ENCODE measurements around the gene EFCAB6.

The EFCAB6 gene

DNA sequence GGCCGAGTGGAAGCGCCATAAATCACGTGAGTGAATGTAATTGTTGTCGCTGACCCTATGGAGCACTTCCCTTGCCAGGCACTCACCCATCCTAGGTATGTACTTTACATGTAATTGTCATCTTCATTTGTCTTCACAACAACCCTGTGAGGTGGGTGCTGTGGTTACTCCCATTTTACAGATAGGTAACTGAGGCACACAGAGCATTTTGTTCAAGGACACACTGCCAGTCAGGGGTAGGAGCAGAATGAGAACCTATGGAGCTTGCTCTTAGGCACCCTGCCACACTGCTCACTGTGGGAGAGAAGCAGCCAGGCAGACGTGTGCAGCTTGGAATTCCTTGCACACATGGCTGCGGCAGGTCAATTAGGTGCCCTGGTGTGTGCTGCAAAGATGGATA lies 785 bp upstream of the EFCAB6 start:
- DNase-seq, result no peak

DNA sequence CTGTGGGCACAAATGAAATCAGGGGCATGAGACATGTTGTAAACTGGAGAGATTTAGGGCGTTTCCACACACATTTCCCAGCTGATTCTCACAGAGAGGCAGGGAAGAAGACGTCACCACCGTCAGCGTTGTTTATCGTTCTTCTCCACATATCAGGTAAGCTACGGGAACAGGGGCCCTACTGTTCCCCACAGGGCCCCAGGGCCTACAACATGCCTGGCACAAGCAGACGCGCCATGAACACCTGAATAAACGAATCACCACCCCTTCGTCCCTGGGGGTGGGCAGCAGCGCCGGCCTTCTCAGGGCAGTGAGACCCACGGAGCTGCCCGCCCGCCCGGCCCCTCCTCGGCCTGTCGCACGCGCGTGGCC lies 342 bp downstream of the EFCAB6 start:
- no peak for DNase-seq

DNA sequence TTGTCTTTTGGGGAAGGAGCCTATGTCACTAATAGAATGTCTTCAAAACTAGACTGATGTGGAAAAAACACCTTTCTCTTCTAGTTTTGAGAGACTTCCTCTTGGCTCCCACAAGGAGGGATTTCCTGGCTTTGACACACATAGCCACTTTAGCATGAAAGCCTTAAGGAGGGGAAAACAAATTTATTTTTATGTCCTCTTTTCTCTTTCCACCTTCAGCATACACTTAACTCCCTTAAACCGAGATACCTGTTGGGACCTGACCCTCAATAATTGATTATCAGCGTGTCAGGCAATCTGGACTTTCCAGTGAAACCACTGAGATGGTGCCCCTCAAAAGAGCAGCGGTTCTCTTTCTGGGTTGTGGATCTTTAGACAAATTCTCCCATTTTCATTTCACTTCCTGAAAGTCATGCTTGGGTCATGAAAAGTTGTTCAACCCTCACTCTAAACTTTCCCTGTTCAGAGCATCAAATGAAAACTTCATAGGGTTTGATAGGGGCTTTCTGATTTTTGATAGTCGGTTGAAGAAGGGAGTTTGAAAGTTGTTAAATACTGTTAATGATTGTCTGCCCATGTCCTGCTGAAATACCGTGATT lies 9.1 kb downstream of the EFCAB6 start:
- DNase-seq, result no peak

- no peak for DNase-seq
Observed at GRCh38 chr22:43800970-43801369, 11.1 kb downstream of the EFCAB6 start.

DNA sequence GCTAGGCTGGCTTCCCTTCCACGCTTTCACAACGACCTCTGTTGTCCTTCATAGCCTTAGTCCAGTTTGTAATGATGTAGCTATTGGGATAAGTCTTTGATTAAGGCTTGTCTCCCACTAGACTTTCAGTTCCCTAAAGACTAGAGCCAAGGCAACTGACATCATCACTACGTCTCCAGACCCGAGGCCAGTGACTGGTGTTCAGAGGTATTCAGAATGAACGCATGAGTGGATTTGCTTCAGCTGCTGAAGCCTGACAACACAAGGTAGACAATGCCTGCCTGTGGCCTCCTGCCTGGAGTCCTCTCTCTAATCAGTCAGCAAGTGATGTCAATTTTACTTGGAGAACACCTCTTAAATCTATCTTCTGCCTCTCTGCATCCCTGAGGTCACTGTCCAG lies 13.6 kb downstream of the EFCAB6 start:
- DNase-seq, result no peak

- peak; percentile 60 for DNase-seq
Observed at GRCh38 chr22:43796567-43796966, 15.5 kb downstream of the EFCAB6 start.

- DNase-seq, result no peak
Observed at GRCh38 chr22:43795320-43795719, 16.8 kb downstream of the EFCAB6 start.

DNA sequence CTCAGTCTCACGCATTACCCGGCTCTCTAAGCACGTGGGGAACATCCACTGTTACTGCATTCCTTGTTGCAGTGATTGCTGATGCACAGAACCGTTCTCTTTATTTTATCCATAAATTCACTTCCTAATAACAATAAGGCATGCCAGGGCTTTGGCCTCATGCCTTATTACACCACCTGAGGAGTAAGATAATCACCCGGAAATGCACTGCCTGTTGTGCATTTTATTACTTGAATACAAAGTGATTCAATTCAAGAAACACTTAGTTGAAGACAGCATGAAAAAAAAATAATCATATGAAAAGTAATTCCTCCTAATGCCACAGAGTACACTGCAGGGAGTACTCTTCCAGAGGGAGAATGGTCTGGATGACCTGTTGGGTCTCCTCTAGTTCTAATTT lies 19.2 kb downstream of the EFCAB6 start:
- no peak for DNase-seq

DNA sequence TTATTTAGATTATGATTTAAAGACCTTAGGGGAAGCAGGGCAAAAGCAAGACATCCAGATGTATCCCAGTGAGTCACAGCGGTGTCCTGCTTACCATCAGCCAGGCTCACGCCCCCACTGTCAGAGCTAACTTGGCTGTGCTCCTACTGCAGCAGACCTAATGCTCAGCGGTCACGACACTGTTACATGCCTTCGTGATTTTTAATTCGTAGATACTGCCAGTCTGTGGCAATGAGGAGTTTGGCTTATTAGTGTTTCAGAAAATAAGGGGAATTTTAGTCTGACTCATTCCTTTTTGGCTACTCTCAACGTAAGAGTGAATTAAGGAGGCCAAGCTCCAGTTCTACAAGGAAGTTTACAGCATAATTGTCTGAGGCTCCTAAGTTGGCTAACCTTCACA lies 22.7 kb downstream of the EFCAB6 start:
- no peak for DNase-seq

DNA sequence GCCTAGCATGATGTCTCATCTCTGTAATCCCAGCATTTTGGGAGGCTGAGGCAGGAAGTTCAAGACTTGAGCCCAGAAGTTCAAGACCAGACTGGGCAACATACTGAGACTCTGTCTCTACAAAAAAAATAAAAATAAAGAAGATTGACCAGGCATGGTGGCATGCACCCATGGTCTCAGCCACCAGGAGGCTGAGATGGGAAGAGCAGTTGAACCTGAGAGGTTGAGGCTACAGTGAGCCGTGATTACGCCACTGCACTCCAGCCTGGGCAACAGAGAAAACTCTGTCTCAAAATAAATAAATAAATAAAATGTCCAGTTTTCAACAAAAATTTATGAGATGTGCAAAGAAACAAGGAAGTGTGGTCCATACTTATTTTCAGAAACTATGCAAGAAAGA lies 28.3 kb downstream of the EFCAB6 start:
- no peak for DNase-seq

DNA sequence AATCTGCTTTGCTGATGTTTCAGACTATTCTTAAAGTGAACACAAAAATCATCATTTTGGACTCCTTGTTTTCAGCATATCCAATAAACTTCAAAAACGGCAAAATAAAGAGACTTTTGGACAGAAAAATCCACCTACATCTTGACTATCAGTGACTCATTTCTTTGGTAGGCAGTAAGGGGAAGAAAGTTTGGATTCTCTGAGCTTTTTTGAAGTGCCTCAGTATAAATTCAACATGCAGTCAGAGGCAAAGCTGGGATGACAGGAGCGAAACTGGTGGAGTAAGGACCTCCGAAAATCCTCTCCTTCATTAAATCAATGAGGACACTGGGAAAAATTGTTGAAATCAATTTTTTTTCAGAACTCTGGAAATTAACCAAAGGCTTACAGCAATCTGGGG lies 29.7 kb downstream of the EFCAB6 start:
- DNase-seq, result no peak

DNA sequence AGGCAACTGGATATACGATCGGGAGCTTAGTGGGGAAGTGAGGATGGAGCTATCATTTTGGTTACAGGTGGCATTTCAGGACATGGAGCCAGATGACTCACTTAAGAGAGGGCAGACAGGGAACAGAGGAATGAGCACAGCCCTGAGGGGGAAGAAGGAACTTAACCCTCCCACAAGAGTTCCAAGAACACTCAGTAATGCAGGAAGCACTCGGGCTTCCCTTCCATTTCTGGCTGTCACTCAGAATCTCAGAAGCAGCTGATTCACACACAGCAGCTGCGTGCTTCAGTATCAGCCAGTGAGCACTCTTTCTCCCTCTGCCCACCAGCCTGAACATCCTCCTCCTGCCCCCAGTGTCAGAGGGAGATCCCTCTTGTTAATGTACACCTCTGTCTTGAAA lies 34.8 kb downstream of the EFCAB6 start:
- no peak for DNase-seq

DNA sequence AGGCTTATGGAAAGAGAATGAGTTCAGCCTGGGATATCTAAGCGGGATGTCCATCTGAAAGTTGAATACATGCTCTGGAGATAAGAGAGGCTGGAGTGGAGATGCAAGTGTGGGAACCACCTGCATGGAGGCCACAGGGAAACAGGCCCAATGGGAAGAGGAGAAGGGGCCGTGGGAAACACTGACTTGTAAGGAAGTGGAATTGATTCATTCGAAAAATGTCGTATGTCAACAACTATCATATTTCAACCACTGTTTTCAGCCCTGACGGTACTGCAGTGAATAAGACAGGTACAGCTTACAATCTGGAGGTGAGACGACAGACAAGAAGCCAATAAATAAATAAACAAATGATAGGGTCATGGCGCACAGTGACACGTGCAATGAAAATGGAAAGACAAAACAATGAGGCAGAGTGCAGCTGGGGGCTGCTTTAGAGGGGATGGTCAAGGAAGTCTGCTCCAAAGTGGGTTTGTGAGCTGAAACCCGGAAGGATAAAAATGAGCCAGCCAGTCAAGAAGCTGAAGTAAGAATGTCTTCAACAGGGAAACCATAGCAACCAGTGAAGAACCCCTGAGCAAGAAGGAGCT lies 35.9 kb downstream of the EFCAB6 start:
- peak; percentile 3 for DNase-seq

- no peak for DNase-seq
Observed at GRCh38 chr22:43774318-43774915, 37.7 kb downstream of the EFCAB6 start.

DNA sequence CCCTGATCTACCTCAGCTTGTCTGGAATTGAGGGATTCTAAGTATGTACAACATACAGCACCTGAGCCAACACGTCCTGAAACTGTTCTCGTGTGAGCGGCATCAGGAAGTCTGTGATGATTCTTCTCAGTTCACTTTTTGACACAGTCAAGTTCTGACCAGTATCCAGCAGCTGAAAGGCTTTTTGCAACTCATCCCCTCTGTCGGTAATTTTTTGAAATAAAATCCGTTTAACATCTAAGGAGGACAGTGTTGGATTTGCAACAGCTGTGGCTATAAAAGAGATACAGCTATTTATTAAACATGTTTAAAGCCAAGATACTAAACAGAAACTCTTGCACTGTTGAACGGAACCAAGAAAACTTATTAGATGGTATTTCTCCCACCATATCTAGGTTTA lies 39.3 kb downstream of the EFCAB6 start:
- no peak for DNase-seq

DNA sequence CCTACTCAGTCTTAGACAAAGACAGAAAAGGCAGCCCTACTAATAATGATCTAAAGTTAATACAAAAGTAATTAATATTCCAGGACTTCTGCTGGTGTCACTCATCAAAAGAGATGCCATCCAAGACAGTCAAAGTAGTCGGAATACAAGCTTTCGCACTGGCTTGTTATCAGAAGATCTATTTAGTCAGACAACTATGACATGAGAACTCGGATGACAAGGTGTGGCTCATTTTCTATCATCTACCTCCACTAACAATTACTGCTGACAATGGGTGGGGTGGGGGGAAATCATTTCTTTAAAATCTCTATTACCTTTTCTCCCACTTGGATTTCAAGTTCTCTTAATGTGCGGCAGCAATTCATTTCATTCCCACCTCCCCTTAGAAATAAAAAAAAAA lies 56.7 kb downstream of the EFCAB6 start:
- no peak for DNase-seq

DNA sequence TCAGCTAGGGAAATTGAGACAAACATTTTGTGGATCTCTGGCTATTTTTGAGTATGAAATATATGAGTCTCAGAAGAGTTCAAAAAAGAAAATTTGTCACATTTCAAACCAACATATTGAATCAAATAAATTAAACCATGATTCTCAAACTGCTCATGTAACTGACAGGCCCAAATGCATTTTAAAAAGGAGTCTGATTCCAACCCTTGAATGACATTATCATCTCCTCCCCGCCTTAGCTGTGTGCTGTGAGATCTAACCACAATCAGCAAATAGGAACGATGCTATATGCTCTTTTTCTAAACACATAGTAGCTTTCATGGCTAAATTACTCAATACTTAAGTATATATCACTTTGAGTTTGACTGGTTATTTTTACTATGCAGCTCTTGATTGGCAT lies 57.1 kb downstream of the EFCAB6 start:
- DNase-seq, result no peak

DNA sequence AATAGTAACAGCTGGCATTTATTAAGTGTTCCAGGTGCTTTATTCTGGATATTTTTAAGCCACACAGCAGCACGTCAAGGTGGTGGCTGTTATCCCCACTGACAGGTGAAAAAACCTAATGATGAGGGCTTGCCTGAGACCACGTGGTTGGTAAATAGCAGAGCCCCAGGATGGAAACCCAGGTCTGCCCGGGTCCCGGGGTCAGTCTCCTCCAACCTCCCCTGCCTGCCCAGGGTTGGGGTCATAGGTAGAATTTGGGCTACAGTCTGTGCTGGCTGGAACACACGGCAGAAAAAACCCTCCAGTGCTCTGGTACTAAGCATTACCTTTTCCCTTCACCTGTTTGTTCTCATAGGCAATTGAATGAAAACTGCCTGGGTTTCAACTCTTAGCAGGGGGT lies 57.9 kb downstream of the EFCAB6 start:
- DNase-seq, result no peak

DNA sequence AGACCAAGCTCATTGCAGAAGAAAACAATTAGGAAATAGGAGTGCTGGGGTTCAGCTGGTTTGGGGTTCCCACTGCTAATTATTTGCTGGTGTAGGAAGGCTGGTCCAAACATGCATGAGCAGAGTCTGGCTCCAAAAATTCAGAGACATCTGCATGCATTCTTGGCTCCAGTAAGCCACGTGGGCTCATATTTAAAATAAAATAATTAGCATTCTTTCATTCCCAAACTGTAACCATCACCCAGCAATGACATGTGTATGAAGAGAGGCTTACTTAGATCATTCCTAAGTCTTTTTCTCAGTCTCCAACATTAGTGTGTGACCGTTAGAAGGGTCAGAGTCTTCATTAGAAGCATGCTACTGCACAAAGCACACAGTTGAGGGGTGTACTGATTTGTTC lies 58.4 kb downstream of the EFCAB6 start:
- no peak for DNase-seq

GRCh38 chr22:43750751-43751150 lies 61.4 kb downstream of the EFCAB6 start:
- DNase-seq, result no peak

DNA sequence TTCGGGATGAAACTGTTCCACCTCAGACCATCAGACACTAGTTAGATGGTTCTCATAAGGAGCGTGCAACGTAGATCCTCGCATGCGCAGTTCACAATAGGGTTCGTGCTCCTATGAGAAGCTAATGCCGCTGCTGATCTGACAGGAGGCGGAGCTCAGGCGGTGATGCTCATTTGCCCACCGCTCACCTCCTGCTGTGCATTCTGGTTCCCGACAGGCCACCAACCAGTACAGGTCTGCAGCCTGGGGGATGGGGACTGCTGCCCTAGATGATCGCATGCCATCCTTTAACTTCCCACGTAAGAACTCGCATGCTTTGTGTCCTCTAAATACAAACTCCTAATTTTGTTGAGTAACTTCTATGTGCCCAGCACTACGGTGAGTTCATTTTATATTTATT lies 62.6 kb downstream of the EFCAB6 start:
- DNase-seq, result no peak

DNA sequence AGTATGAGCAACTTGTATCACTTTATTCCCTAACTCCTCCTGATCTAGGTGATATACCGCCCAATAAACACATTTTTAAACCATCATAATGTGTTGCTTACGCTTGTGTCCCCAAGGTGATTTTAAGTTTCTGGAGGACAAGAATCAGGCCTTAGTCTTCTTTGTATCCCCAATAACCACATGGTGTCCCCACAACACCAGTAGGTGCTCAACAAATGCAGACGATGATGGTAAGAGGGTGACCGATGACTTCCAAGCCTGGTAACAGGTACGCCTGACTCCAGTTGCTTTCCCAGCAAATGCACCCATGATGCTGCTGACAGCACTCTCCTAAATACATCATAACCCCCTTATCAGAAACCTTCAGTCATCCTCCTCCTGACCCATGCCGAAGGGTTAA lies 64.2 kb downstream of the EFCAB6 start:
- DNase-seq, result no peak

DNA sequence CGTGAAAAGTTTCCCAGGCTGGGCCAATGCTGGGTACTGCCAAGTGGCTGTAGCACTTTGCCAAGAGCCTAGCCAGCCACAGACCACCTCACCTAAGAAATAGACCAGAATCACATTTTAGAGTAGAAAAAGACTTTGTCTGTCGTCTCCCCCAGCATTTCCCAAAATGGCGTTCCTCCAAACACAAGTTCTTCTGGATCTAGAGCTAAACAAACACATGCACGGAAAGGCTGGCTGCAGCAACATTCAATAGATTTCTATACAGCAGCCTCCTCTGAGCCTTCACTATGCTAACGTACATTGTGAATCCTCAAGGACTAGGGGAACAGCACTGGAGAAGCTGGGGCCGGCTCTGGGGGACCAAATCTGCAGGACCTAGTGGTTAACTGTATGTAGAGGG lies 65.0 kb downstream of the EFCAB6 start:
- no peak for DNase-seq

- peak; percentile 30 for DNase-seq
Observed at GRCh38 chr22:43745783-43746356, 66.2 kb downstream of the EFCAB6 start.

GRCh38 chr22:43745411-43745770 lies 66.7 kb downstream of the EFCAB6 start:
- DNase-seq, result no peak

Measured in DMS79 (cell line).